HEK293 (cell line): ENCODE data around the gene CFAP97D2.

Experiments used
- KLF16 ChIP-seq: fragments of 450-650 bp; formaldehyde crosslinking; IDR thresholded peaks from 2 replicates; pipeline ENCODE4 v1.5.1; 2017; ENCODE audit warnings: missing biosample characterization, missing genetic modification characterization
- SP2 ChIP-seq: fragments of 450-650 bp; formaldehyde crosslinking; IDR thresholded peaks from 2 replicates; pipeline ENCODE4 v1.5.1; 2016; ENCODE audit warnings: missing biosample characterization, missing genetic modification characterization
- YY1 ChIP-seq: fragments of 450-650 bp; formaldehyde crosslinking; IDR thresholded peaks from 2 replicates; pipeline ENCODE4 v1.5.1; 2018; ENCODE audit warnings: missing biosample characterization, missing genetic modification characterization
- ZNF18 ChIP-seq: fragments of 450-650 bp; formaldehyde crosslinking; IDR thresholded peaks from 2 replicates; pipeline ENCODE4 v1.5.1; 2016; ENCODE audit warnings: missing biosample characterization, missing genetic modification characterization
- ZNF274 ChIP-seq, 2 experiments: fragments of 200-500 bp in 1 of 2; fragments of 450-650 bp in 1 of 2; sonication (Bioruptor generic) in 1 of 2; formaldehyde crosslinking in 1 of 2; IDR thresholded peaks; 2 replicates each; pipeline versions ENCODE4 v1.5.1 to v1.6.1; 2014 to 2016; ENCODE audit warnings: borderline replicate concordance in 1 of 2, inconsistent platforms in 1 of 2, low read length in 1 of 2, missing biosample characterization in 1 of 2, missing genetic modification characterization in 1 of 2
- ZNF426 ChIP-seq: fragments of 450-650 bp; formaldehyde crosslinking; IDR thresholded peaks from 2 replicates; pipeline ENCODE4 v1.5.1; 2017; ENCODE audit warnings: missing biosample characterization, missing genetic modification characterization, mild to moderate bottlenecking, inconsistent platforms, moderate library complexity
- ZNF518A ChIP-seq: fragments of 450-650 bp; formaldehyde crosslinking; conservative IDR thresholded peaks from 2 replicates; pipeline ENCODE4 v1.5.1; 2016; ENCODE audit warnings: low read depth, missing biosample characterization, missing genetic modification characterization
- ZNF561 ChIP-seq: fragments of 450-650 bp; IDR thresholded peaks from 2 replicates; pipeline ENCODE4 v1.5.1; 2018; ENCODE audit warnings: missing biosample characterization, missing genetic modification characterization, borderline replicate concordance
- ZSCAN23 ChIP-seq: fragments of 450-650 bp; formaldehyde crosslinking; IDR thresholded peaks from 2 replicates; pipeline ENCODE4 v1.5.1; 2016; ENCODE audit warnings: missing biosample characterization, missing genetic modification characterization
- TF ChIP-seq, protein P1 (sequence below): fragments of 450-650 bp; formaldehyde crosslinking; IDR thresholded peaks from 2 replicates; pipeline ENCODE4 v1.5.1; 2016; ENCODE audit warnings: missing biosample characterization, missing genetic modification characterization
- TF ChIP-seq, protein P2 (sequence below): fragments of 450-650 bp; formaldehyde crosslinking; IDR thresholded peaks from 2 replicates; pipeline ENCODE4 v1.5.1; 2016; ENCODE audit warnings: missing biosample characterization, missing genetic modification characterization

DNA sequence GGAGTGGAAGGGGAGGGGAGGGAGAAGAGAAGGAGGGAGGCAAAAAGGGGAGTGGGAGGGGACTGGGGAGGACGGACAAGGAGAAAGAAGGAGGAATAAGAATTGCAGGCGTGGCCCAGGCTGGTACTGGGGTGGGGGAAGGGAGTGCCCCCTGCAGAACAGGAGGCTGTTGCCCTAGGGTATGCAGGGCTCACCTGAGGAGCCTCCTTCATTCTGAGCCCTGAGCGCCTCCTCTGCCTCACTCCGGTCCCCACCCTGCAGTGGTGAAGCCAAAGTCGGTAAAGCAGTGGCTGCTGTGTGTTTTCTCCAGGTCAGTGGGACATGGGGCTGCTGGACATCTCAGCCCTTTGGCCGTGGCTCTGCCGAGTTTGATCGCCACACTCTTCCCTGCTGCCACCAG lies 46.6 kb downstream of the CFAP97D2 start:
- TF ChIP-seq ZNF561: no peak
- TF ChIP-seq, protein P1, sequence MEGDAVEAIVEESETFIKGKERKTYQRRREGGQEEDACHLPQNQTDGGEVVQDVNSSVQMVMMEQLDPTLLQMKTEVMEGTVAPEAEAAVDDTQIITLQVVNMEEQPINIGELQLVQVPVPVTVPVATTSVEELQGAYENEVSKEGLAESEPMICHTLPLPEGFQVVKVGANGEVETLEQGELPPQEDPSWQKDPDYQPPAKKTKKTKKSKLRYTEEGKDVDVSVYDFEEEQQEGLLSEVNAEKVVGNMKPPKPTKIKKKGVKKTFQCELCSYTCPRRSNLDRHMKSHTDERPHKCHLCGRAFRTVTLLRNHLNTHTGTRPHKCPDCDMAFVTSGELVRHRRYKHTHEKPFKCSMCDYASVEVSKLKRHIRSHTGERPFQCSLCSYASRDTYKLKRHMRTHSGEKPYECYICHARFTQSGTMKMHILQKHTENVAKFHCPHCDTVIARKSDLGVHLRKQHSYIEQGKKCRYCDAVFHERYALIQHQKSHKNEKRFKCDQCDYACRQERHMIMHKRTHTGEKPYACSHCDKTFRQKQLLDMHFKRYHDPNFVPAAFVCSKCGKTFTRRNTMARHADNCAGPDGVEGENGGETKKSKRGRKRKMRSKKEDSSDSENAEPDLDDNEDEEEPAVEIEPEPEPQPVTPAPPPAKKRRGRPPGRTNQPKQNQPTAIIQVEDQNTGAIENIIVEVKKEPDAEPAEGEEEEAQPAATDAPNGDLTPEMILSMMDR (tag by site-specific recombination): no peak
- TF ChIP-seq ZSCAN23 (tag by site-specific recombination): no peak
- TF ChIP-seq, protein P2, sequence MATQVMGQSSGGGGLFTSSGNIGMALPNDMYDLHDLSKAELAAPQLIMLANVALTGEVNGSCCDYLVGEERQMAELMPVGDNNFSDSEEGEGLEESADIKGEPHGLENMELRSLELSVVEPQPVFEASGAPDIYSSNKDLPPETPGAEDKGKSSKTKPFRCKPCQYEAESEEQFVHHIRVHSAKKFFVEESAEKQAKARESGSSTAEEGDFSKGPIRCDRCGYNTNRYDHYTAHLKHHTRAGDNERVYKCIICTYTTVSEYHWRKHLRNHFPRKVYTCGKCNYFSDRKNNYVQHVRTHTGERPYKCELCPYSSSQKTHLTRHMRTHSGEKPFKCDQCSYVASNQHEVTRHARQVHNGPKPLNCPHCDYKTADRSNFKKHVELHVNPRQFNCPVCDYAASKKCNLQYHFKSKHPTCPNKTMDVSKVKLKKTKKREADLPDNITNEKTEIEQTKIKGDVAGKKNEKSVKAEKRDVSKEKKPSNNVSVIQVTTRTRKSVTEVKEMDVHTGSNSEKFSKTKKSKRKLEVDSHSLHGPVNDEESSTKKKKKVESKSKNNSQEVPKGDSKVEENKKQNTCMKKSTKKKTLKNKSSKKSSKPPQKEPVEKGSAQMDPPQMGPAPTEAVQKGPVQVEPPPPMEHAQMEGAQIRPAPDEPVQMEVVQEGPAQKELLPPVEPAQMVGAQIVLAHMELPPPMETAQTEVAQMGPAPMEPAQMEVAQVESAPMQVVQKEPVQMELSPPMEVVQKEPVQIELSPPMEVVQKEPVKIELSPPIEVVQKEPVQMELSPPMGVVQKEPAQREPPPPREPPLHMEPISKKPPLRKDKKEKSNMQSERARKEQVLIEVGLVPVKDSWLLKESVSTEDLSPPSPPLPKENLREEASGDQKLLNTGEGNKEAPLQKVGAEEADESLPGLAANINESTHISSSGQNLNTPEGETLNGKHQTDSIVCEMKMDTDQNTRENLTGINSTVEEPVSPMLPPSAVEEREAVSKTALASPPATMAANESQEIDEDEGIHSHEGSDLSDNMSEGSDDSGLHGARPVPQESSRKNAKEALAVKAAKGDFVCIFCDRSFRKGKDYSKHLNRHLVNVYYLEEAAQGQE: no peak
- TF ChIP-seq ZNF274 (IDR thresholded peaks at IDR 0.05; ENCODE audit: low read length): no peak
- TF ChIP-seq ZNF274 (tag by site-specific recombination; IDR thresholded peaks at IDR 0.05; ENCODE audit: borderline replicate concordance): no peak
- no peak for TF ChIP-seq YY1
- no peak for TF ChIP-seq ZNF18
- TF ChIP-seq ZNF426 (tag by site-specific recombination): no peak
- TF ChIP-seq SP2: no peak
- no peak for TF ChIP-seq ZNF518A (tag by site-specific recombination)
- TF ChIP-seq KLF16 (tag by site-specific recombination): no peak
